HG03060 (cell line): ENCODE results near the gene EEF1AKMT3.
"Not testable (repeated sequence)": the region's sequence is repeated elsewhere in the genome, so short reads cannot be mapped to it uniquely, and the experiment has no call there.

ENCODE experiments used
- ATAC-seq: cut with Tn5 transposase; IDR thresholded peaks from one replicate; pipeline ENCODE4 v1.9.1; 2021; ENCODE audit warnings: low read depth, moderate number of reproducible peaks; ENCODE audit not compliant: unreplicated experiment

Gene EEF1AKMT3

DNA sequence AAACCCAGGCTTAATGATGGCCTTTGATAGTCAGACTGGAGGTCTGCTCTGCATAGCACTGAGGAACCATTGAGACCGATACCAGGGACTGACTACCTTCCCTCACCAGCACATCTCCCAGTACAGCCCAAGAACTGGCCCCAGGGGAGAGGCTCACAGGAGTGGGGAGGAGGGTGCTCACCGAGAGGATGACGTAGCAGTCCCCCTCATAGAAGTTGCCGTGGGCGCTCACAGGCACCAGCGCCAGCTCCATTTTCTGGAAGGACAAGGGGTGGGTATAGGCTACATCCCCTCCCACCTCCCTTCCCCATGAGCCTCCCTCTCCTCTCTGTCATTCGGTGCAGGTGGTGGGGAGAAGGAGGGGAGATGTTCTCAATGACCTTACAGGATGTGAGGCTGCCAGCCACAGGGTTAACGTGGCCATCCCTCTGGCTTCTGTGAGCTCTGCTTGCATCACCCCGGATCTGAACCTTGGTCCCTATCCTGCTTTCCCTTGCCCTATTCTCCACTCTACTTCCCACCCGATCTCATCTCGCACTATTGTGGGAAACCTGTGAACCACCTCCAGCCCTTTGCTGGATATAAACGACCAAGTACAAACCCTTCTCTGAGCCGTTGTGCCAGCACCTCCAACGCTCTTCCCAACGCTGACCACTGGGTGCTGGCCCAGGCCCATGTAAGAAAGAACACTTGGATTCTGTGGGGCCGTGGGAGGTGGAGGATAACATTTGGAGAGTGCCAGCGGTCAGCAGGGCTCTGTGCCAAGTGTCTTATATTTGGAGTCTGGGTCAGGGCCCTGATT lies 41.8 kb downstream of the EEF1AKMT3 start:
- ATAC-seq, result no peak

DNA sequence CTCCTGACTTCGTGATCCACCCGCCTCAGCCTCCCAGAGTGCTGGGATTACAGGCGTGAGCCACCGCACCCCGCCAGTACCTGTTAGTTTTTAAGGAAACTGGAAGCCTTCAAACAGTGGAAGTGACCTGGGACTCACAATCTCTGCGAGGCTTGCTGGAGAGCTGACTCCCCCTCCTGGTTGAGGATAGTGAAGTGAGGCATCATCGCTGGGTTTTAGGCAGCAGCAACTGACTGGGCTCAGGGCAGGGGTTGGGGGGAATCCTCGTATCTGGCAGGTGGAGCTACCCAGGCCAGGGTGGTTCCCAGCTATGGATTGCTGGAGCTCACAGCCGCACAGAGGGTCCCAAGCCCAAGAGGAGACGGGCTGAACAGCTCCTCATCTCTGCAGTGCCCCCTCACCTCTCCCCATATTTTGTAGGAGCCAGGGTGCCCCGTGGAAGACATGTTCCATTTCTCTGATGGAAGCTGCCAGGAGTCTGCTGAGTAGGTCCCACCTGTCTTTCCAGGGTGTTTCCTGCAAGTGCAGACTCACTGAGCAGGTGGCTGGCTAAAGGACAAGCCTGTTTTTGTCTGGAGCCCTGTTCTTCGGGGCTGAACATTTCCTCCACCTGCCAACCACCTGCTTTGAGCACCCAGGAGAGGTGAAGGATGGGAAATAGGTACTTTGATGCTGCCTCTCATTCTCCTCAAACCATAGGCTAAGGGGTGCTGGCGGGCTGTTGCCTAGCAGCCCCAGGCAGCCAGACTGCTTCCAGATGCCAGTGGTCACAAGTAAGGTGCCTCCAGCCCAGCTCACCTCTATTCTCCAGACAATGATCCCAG lies 43.0 kb downstream of the EEF1AKMT3 start:
- ATAC-seq, result no peak

DNA sequence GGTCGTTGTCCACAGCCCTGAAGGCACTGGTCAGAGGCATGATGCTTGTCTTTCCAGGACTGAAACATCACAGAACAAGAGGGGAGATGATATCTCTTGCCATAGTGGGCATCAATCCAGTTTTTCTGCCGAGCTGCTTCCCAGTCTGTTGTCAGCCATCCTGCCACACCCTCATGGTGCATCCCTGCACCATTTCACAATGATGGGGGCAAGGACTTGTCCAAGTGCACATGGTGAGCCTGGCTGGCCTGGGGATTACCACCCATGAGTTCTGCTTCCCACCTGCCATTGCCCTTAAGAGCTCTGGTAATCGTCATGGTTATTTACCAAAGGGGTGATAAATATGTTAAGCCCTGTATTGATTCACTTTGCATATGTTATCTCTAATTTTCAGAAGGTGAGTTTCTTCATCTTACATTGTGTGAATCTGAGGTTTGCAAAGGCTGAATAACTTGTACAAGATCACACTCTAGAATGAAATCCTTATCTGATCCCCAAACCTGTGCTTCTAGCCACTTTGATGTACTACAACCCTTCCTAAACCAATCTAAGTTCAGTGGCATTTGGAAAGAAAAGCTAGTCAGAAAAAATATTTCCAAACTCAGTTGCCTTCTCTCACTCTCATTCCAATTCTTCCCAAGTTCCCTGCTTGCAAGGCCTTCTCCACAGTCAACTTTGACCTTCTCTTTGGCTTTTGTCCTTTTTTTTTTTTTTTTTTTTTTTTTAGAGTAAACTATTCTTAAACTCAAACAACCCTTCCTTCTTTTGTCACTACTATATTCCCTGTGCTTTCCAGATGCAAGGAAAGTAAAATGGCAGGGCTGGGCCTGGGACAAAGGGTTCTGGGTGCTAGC lies 43.8 kb downstream of the EEF1AKMT3 start:
- ATAC-seq, result no peak

DNA sequence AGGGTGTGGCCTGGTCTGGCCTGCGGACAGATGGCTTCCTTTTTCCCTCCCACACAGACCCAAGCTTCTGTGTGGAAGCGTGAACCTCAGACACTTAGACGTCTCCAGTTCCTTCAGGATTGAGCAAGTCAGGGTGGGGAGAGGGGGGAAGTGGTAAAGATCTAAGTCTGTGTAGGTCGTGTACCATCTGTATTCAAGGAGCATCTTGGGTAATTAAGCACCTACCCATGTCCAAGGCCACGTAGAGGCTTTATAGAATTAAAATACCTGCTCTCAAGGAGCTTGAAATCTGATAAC lies 44.4 kb downstream of the EEF1AKMT3 start:
- ATAC-seq, result no peak

DNA sequence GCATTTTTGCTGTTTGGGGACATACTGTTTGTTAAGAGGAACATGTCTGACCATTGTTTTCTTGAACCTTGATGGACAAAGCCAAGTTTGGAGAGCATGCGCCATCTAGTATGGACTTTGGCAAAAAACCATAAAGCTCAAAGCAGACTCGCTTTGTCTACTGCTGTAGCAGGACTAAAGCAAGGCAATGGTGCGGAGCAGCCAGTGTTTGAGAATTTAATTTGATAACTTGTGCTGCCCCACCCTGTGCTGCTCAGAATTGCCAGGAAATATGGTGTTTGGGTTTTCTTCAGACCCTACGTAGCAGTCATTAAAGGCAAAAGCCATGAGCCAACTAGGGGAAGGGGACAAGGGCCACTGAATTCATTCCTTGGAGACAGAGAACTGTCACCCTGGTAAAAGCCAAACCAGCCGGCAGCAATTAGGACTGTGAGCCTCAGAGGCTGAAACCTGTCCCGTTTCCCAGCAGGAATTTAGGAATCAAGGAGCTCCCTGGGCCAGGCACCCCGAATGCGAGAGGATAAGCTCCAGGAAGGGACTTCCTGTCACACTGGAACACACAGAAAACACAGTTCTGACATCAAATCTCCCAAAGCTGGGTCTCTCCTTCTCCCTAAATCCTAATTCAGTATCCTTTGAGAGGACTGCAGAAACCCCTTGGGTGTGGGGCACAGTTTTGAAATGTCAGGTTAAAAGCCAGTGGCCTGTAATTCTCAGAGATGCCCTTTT lies 45.0 kb downstream of the EEF1AKMT3 start:
- ATAC-seq, result no peak

DNA sequence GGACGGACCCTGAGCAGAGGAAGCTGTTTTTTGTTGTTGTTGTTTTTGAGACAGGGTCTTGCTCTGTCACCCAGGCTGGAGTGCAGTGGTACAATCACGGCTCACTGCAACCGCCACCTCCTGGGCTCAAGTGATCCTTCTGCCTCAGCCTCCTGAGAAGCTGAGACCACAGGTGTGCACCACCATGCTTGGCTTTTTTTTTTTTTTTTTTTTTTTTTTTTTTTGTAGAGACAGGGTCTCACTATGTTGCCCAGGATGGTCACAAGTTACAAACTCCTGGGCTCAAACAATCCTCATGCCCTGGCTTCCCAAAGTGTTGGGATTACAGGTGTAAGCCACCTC lies 45.5 kb downstream of the EEF1AKMT3 start:
- not testable (repeated sequence) for ATAC-seq

DNA sequence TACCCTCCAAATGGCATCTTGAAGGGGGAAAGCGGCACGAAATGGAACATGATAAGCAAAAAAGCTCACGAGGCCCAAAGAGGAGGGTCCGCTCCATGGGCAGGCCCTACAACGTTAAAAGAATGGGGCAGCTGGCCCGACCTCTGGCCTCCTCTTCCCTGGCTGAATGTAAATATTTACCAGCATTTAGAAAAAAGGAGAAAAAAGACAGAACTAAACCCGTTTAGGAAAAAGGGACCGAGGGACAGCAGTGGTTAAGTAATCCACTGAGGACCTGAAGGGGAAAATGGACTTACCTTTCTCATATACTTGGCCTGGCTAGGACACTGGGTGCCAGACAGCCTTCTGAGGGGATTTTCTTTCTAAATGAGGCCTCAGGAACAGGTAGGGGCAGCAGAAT lies 47.7 kb downstream of the EEF1AKMT3 start:
- not testable (repeated sequence) for ATAC-seq

DNA sequence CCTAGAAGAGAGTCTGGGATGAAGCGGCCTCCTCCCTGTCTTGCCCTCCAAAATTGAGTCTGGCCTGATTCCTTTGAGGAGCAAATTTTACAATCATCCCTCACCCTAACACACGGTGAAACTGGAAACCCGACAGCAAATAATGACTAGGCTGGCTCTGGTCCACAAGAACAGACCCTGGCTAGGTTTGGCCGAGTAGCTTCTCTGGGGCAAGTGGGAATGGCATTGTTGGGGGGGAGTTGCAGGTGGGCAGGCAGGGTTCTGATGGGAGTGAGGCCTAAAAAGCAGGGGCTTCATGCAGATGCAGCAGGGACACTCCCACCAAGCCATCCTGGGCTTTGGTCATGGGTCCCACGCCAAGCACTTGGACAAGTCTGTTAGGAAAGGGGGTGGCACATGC lies 48.6 kb downstream of the EEF1AKMT3 start:
- ATAC-seq, result not testable (repeated sequence)

DNA sequence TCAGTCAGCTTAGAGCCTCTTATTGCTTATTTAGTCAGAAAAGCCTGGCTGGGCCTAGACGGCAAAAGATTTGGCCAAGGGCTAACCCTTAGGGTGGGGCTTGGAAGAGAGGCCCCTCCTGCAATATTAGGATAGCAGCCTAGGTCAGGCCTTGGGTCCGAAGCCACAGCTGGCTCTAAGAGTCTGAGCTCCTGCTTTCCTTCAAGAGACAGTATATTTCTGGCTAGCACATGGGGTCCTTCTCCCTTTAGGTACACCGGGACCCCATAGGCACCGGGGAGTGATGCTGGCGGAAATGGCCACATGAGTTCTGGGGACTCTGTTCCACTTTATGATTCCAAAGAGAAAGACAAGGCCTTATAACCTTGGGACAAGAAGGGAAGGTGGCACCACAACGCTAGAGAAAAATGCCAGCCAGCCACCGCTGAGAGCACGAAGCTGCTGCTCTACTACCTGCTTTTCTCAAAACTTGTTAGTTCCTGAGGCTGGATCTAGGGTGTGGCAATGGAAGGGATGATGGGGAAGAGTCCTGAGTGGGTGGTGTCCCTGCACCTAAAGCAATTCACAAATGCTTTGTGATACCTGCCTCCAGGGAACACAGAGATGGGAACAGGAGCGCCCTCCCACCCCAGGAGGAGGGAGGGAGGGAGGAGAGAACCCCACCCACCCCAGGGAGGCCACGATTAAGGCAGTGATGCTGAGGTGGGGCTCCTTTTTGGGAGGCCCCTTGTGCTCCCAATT lies 49.2 kb downstream of the EEF1AKMT3 start:
- no peak for ATAC-seq

DNA sequence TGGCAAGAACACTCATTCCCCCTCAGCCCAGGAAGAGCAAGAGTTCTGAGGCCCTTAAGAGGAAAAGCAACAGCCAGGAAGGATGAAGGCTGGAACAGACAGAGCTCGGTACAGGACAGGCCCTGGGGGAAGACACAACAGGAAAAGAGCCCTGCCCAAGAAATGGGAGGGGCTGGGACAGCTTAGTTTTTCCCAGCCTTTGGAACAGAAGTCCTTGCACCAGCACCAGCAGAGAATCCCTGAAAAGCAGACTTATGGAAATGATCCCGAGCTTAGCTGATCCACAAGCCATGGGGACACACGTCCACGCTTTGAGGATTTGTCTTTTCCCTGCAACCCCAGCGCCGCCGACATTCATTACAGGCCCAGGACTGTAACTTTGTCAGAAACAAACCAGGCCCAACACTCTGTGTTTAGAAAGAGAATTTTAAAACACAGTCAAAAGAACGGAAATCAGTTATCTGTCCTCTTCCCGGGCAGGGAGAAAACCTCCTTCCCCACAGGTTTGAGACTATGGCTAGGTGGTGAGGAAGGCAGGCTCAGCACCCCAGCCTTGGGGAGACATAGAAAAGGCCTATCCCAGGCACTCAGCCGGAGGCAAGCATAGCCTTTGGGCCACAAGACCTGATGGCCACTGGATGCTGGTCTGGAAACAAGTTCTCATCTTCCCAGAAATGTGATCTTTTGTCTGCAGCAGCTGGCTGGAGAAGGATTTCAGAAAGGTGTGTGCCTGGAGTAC lies 50.1 kb downstream of the EEF1AKMT3 start:
- ATAC-seq, result no peak

DNA sequence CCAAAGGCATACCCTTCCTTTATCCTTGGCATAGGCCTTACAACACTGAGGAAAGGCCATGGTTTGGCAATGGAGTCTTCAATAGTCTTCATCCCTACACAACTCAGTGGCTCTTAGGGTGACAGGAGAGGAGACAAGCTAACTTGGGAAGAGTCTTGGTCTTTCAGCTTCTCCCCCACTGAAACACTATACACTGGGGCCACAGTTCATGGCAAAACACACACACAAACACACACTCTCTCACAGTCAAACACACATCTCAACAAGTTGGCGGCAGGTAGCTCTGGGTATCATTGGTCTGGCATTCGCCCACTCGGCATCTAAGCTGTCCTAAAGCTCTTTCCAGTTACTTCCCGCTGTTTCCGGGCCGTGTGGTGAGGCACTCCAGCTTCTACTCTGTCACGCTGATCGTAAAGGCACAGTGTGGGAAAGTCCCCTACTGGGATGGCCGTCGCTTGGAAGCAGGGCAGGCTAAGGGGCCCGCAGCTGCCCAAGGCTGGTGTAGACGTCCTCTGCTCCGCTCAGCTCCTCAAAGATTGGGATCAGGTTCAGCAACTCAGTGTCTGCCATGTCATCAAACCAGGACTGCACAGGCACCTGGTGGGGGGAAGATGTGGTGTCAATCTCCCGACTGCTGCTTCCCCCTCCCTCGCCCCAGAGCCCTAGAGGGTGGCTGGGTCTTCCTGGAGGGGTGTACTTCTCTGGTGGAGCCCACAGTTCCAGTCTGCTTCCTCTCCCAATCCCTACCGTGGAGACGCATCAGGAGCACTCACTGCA lies 50.9 kb downstream of the EEF1AKMT3 start:
- ATAC-seq, result no peak

DNA sequence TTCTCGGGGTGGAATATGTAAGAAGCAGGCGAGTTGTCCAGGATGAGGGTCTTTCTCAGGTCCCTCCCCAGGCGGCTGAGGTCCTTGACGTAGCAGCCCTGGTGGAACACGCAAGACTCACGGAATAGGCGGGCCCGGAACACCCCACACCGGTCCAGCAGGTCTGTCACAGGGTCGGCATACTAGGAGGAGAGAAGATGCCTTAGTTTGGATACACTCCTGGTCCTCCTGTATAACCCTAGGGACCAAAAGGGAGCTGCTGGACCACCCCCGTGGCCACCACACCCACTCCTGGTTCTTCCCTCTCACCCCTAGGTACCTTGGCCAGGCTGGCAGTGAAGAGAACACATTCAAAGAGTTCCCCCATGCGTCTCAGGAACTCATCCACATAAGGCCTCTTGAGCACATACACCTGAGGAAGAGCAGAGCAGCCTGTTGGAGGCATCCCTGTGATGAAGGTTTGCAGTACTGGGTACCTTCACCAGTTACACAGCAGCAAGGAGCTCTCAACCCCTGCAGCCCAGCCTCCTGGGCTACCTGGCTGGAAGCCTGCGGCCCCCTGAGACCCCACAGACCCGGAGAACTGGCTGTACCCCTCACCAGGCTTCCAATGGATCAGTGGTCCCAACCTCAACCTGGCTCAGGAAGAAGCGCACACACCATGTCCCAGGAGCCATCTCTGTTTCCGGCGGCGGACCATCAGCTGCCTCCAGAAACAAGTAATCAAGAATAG lies 51.7 kb downstream of the EEF1AKMT3 start:
- no peak for ATAC-seq

DNA sequence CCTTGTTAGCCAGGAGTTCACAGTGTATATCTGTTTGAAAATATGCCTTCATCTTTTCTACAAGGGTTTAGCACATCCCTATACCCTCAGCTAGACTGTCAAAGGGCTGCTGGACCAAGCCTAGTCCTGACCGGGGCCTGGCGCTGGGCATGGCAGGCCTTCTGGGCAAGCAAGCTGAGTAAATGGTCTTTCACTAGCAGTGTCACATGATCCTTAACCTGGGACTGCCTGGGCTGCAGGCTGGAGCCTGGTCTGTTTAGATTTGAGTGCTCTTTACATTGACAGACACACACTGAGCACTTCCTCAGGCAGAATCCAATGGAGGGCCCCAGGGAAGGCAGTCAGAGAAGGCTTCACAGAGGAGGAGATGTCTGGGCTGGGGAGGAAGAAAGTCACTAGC lies 53.0 kb downstream of the EEF1AKMT3 start:
- ATAC-seq, result no peak

DNA sequence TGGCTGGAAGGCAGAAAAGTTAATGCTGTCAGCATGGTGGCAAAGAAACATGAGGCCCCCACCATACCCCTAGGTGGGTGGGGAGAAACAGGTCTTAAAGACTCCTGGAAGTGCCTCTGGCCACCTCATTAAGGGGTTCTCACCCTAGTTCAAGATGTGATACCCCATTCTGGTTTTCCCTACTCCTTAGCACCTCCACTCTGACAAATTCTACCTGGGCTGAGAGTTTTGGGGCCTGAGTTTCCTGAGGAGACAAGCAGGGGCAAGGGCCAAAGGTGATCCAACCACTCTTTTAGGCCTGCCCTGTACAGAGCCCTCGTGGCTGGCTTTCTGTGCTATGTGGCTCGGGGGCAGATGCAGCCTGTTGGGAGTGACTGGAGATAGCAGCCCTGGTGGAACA lies 54.0 kb downstream of the EEF1AKMT3 start:
- ATAC-seq, result no peak

DNA sequence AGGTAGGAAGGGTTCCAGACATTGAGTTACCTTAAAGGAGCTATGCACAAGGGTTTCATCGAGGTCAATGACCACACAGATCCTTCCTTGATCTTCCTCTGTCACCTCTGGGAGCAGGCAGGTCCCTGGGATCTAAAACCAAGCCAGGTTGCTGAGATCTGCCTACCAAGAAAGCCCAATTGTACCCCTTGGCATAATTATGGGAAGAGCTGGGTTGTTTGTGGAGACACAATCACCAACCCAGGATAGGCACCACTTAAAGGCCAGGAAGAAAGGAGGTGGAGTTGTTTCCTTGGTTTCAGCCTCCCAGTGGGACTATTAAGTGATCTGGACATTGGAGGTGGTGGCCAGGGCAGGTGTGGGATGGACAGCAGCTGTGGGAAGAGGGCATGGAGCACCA lies 54.6 kb downstream of the EEF1AKMT3 start:
- no peak for ATAC-seq

DNA sequence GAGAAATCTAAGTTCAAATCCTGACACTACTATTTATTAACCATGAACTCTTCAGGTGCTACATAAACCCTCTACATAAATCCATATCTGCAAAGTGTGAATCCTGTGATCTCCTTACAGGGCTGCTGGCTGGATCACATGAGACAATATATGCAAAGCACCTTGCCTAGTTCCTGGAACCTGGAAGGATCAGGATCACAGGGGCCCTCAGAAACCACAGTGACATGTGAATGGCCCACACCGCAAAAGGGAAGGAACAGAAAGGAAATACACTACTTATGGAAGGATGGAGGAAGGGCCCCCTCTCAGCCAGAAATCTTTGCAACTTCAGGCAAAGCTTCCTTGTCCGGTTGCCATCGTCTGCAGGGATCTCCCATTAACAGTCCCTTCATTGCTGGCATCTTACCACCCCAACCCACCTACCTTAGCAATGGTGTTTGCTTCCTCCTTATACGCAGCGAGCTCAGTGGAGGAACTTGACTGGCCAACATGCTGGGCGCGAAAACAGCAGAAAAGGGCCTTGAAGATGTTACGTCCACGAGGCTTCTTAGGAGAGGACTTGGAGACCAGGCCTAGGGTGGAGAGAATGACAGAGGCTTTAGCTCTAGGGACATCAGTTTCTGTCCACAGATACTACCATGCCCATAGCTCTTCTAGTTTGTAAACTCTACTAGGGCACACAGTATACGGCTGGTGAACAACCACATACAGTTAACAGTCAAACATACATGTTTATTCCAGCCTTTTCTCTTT lies 56.8 kb downstream of the EEF1AKMT3 start:
- ATAC-seq, result no peak

DNA sequence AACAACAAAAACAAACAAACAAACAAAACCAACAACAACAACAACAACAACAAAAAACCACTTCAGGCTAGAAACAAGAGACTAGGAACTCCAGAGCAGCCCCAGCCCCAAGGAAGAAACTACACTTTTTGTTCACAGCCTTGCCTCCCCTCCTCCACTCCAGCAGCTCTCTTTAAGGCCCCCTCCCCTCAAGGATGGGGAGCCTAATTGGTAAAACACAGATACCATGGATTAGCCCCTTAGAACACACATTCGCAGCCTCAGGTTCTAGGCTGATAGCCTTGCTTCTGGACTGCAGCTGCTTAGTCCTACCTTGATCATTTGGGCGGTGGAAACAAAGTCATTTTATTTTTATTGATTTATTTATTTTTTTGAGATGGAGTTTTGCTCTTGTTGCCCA lies 58.0 kb downstream of the EEF1AKMT3 start:
- no peak for ATAC-seq
